GM19372 (cell line): ENCODE data around the gene FADD.

Source experiments
- ATAC-seq: cut with Tn5 transposase; IDR thresholded peaks from one replicate; pipeline ENCODE4 v1.9.1; 2021; ENCODE audit warnings: mild to moderate bottlenecking, low read depth, moderate library complexity; ENCODE audit not compliant: unreplicated experiment

FADD gene

GRCh38 chr11:70229737-70230136 is 26.6 kb downstream of the FADD start:
- no peak for ATAC-seq

GRCh38 chr11:70230151-70230839 is 27.2 kb downstream of the FADD start:
- no peak for ATAC-seq

DNA sequence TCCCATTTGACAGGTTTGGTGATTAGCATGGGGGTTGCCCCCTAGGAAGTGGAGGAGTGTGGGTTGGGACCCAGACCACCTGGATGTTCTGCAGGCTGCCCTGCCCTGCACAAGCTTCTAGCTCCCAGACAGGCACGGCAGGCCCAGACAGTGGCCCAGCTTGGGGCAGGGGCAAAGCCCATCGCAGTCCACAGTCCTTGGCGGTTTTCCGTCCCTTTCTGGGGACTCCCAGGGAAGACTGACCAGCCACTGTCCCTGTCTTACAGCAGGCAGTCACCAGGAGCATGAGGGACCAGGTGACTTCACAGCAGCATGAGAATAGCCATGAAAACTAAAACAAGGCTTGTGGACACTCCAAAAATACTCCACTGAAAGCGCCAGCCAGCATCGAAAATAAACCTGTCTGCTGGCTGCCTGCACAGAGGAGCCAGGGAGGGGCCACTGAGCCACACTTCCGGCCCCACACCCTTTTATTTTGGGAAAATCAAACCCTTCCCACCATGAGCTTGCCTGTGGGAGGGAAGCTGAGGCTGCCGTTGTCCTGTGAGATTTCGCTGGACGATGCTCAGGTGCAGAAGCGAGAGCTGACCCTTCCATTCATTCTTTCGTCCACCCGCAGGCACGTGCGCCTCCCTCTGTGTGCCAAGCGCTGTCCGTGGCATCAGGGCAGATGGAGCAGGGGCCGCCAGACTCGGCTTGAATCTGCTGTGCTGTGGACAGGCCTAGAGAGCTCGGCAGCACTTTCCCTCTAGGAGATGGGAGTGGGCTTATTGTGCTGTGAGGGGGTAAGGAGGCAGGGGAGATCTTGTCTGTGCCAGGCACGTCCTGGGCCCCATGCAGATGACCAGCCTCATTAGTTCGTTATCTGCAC is 28.0 kb downstream of the FADD start:
- no peak for ATAC-seq

DNA sequence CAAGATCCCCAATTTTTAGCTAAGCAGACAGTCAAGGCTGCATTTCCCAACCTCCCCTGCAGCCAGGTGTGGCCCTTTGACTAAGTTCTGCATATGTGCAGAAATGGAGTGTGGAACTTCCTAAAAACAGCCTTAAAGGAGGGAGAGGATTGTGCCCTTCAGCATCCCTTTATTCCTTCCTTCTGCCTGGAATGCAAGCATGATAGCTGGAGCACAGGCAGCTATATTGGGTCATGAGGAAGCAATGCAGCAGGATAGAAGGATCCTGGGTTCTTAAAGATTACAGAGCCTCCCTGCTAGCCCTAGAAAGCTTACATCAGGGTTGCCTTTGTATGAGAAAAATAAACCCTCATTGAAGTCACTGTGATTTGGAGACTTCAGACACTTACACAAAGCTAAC is 29.9 kb downstream of the FADD start:
- no peak for ATAC-seq

DNA sequence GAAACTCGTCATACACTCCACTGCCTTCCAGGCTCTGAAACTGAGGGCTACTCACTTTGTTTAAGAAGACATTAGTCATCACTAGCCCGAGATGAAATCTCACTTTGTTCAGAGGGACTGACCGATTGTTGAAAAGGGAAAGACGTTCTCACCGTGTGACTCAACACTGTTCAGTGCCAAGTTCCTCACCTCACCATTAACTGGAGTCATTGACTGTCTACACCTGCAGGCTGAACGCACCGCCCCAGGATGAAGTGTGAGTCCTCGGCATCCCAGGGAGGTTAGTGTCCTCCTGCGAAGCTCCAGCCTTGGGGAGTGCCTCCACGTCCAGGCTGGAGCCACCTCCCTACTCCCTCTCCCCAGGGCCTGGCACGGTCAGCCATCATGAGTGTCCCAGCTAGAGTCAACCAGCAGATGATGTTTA is 30.4 kb downstream of the FADD start:
- ATAC-seq, result no peak

DNA sequence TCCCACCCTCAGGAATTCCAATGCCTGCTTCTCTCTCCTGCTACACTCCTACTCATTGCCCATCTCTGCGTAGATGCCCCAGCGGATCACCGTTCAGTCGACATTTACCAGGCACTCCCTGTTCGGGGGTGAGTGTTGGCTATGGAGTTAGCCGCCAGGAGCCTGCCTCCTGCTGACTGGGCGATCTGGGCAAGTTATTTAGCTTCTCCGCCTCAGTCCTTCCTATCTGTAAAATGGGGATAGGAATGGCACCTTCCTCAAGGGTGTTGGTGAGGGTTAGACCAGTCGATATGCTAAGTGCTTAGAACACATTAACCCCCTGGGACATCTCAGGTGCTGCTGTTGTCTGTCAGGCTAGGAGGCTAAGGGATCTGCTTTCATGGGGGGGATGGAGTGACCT is 30.9 kb downstream of the FADD start:
- ATAC-seq, result no peak

DNA sequence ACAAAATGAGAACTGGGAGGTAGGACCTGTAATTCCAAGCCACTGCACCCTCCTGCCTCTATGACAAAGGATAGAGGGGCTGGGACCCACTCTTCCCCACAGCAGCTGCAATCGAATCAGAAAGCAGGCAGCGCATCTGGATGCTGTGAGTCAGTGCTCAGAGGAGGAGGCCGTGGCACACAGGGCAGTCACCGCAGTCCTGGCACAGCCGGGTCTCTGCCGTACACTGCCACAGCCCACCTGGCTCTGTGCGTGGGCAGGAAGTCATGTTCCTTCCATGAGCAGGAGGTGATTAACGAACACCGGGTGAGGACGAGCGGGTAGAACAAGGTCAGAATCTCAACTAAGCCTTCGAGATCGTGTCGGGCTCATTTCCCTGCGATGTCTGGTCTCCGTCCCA is 37.2 kb downstream of the FADD start:
- no peak for ATAC-seq

DNA sequence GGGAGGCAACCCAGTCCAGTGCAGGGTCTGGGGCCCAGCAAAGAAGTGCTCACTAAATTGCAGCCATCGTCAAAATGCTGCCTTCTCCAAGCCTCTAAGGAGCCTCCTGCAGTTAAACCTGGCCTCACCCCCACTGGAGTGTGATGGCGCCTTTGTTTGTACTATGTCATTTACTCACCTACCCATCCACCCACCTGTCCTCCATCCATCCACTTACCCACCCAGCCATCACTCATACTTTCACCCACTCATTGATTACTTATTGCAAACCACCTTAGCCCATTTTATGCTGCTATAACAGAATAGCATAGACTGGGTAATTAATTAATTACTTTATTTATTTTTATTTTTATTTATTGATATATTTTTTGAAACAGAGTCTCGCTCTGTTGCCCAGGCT is 38.6 kb downstream of the FADD start:
- ATAC-seq, result no peak

GRCh38 chr11:70242885-70243284 is 39.8 kb downstream of the FADD start:
- ATAC-seq, result no peak

DNA sequence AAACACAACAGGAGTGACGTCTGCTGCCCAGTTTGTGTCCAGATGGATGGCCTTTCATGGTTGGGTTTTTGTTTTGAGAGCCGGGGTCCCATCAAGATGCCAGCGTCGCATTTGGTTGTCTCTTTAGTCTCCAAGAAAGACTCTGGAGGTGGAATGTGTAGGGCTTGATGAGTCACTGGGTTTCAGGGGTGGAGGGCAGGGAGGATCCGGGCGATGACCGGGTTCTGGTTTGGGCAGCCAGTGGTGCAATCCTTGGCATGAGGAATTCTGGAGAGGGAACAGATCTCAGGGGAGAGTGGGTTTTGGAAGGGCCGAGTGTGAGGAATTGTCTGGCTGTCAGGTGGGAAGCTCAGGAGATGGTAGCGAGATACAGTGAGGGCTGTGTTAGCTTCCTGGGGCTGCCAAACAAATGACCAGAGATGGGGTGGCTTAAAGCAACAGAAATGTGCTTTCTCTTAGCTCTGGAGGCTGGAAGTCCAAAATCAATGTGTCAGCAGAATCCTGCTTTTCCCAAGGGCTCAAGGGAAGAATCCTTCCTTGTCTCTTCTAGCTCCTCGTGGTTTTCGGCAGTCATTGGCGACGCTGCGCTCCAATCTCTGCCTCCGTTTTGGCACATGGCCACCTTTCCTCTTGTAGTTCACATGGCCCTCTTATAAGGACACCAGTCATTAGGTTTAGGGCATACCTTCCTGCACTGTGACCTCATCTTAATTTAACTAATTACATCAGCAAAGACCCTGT is 41.0 kb downstream of the FADD start:
- no peak for ATAC-seq

DNA sequence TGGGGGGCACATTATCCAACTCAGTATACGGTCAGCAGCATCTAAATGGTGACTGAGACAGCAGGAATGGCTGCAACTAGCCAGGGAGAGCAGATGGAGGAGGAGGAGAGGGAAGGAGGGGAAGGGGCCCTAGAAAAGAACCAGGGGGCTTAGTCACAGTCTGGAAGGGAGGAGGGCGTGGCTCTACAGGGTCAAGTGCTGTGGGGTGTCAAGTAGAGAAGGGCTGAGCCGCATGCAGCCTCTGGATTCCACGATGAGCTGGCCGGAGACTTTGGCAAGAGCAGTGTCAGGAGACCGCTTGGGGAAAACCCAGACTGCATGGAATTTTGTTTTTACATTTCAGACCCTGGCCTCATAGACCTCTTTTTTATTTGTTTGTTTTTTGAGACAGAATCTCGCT is 41.6 kb downstream of the FADD start:
- ATAC-seq, result no peak

GRCh38 chr11:70246196-70246595 is 43.1 kb downstream of the FADD start:
- ATAC-seq, result no peak

DNA sequence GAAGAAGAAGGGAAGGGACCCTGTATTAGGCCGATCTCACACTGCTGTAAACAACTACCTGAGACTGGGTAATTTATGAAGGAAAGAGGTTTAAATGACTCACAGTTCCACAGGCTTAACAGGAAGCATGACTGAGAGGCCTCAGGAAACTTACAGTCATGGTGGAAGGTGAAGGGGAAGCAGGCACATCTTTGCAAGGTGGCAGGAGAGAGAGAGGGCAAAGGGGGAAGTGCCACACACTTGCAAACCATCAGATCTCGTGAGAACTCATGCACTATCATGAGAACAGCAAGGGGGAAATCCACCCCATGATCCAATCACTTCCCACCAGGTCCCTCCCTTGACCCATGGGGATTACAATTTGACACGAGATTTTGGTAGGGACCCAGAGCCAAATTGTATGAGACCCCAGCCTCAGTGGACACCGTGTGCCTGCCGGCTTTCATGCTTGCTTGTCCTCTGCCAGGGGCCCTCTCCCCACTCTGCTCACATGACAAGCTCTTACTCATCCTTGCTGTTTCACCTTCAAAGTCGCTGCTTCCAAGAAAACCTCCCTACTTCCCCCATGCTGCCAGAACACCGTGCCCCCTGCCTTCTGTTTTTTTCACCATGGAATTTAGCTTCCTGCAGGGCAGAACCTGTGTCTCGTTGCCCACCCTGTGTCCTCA is 44.1 kb downstream of the FADD start:
- no peak for ATAC-seq

GRCh38 chr11:70247710-70248072 is 44.6 kb downstream of the FADD start:
- ATAC-seq, result no peak

GRCh38 chr11:70250876-70251658 is 48.0 kb downstream of the FADD start:
- no peak for ATAC-seq

DNA sequence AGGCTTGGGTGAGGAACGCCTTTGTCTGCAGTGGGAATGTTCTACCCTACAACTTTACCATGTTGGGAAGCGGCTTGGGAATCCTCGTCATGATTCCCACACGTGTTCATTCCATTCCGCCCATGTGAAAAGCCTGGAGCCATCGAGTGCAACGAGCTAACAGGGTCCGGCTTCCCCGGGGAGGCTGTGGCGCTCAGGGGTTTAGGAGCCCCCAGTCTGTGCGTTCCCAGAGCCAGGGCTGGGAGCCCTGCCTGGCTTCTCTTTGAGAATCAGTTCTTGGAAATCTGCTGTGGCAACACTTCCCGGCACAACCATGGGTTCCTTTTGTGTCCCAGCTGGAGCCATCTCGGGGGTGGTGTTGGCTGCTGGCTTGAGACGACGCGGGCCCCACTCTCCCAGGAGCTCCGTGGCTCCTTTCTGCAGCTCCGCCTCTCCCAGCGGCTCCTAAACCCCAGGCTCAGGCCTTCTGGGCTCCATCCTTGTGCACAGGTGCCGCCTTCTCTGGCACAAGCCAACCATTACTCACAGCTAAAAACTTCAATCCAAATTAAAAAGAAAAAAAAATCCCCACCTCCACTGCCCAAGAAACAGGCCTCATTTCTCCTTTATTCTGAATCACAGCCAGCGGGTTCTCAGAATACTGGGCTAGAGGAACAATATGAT is 48.7 kb downstream of the FADD start:
- ATAC-seq, result no peak

DNA sequence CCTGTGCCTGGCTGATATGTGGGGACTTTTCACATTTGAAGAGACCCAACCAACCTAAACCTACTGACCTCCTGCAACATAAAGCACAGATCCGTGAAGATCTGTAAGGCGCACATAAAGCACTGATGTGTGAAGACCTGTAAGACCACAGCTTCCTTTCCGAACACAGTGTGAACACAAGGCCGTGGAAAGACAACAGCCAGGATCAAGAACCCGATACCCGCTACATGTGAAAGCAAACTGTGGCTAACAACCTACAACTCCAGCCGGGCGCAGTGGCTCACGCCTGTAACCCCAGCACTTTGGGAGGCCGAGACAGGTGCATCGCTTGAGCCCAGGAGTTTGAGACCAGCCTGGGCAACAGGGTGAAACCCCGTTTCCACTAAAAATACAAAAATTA is 49.7 kb downstream of the FADD start:
- no peak for ATAC-seq

DNA sequence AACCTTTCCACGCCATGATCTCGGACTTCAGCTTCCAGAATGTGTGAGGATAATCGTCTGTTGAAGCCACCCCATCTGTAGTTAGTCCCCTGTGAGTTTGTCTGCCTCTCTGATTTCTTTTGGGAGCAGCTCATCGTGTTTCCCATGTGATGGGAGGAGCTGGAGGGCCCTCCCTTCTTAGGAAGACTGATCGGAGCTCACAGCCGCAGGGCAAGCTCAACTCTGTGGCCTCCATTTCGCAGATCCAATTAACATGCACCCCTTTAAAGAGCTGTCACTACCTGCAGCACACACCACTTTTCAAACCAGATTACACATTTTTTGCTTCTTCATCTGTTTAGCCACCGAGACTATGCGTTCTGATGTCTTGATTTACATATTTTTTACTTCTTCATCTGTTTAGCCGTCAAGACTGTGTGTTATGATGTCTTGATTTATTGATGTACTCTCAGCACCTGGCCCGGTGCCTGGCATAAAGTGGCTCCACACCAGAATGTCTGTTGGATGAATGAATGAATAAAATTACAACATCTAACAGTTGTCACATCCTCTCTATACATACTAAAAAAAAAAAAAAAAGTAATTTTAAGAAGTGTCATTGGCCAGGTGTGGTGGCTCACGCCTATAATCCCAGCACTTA is 52.5 kb downstream of the FADD start:
- no peak for ATAC-seq
